ENCODE results near the gene NLGN1. TPM values are rescaled to one million over a fixed set of nuclear protein-coding genes. Genes with fewer than 3 reads are reported as not detected.

Gene NLGN1
- total RNA-seq, 1 experiment from 2014 or later: not detected

DNA sequence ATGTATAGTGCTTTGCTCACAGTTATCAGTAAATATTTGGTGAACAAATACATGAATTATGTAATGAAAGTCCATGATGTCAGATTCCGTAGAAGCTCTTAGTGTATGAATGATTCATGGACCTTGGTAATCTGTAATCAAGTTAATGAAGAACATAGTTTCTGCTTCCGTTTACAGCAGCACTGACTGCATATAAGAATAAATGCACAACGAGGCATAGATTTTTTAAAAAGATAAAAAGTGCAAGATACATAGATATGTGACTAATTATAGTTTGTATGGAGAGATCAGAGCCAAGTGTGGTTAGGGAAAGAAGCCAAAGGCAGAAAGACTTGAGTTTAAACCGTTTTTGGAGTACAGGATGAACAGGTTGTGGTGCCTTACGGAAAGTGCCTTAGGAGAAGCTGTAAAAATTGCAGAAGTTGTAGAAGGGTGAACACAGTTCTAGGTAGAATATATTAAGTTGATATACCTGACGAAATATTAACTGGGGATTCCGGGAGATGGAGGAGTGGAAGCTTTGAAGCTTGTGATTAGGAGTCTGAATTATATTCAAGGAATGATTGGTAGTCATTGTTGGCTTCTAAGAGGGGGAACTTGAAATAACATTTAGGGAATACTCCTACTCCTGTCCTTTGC, 293.1 kb downstream of the NLGN1 start:
- no peaks in the 10 kb centered on the region for H3K79me2 ChIP-seq (ENCODE audit: insufficient read depth, low read length)
- TF ChIP-seq TCF7L2 (IDR thresholded peaks at IDR 0.05; ENCODE audit: borderline replicate concordance, extremely low read depth, insufficient read depth, insufficient read length) (no peak), ZFX (IDR thresholded peaks at IDR 0.05) (no peak), CEBPB (IDR thresholded peaks at IDR 0.05; ENCODE audit: low read depth) (no peak), EZH2 (IDR thresholded peaks at IDR 0.05) (no peak), SIN3A (IDR thresholded peaks at IDR 0.05; ENCODE audit: low read depth) (no peak), SRF (IDR thresholded peaks at IDR 0.05; ENCODE audit: low read depth) (no peak), ZNF274 (IDR thresholded peaks at IDR 0.05; ENCODE audit: low read depth, low read length) (no peak)
- TF ChIP-seq, protein P1, sequence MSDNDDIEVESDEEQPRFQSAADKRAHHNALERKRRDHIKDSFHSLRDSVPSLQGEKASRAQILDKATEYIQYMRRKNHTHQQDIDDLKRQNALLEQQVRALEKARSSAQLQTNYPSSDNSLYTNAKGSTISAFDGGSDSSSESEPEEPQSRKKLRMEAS (IDR thresholded peaks at IDR 0.05): no peak
- TF ChIP-seq, protein P2, sequence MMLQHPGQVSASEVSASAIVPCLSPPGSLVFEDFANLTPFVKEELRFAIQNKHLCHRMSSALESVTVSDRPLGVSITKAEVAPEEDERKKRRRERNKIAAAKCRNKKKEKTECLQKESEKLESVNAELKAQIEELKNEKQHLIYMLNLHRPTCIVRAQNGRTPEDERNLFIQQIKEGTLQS (IDR thresholded peaks at IDR 0.05): no peak
- TF ChIP-seq, protein P3, sequence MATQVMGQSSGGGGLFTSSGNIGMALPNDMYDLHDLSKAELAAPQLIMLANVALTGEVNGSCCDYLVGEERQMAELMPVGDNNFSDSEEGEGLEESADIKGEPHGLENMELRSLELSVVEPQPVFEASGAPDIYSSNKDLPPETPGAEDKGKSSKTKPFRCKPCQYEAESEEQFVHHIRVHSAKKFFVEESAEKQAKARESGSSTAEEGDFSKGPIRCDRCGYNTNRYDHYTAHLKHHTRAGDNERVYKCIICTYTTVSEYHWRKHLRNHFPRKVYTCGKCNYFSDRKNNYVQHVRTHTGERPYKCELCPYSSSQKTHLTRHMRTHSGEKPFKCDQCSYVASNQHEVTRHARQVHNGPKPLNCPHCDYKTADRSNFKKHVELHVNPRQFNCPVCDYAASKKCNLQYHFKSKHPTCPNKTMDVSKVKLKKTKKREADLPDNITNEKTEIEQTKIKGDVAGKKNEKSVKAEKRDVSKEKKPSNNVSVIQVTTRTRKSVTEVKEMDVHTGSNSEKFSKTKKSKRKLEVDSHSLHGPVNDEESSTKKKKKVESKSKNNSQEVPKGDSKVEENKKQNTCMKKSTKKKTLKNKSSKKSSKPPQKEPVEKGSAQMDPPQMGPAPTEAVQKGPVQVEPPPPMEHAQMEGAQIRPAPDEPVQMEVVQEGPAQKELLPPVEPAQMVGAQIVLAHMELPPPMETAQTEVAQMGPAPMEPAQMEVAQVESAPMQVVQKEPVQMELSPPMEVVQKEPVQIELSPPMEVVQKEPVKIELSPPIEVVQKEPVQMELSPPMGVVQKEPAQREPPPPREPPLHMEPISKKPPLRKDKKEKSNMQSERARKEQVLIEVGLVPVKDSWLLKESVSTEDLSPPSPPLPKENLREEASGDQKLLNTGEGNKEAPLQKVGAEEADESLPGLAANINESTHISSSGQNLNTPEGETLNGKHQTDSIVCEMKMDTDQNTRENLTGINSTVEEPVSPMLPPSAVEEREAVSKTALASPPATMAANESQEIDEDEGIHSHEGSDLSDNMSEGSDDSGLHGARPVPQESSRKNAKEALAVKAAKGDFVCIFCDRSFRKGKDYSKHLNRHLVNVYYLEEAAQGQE (IDR thresholded peaks at IDR 0.05; ENCODE audit: low read depth): no peak
- intact Hi-C loops (cut with micrococcal nuclease): no loop called here
- no peaks in the 10 kb centered on the region for H4K20me1 ChIP-seq (ENCODE audit: insufficient read depth)
- H3K4me2 ChIP-seq (ENCODE audit: low read length): no peak overlapping the region
- no peak for ATAC-seq
- no peaks in the 10 kb centered on the region for H3K9me3 ChIP-seq (ENCODE audit: control insufficient read depth in 1 of 2, insufficient read depth in 1 of 2, low read depth in 1 of 2, low read length in 2 of 2)
- no TSS peak for BruUV-seq (replicated peaks)
- DNase-seq (ENCODE audit: low read depth, low spot score): no peak
- no peaks in the 10 kb centered on the region for H3K9me2 ChIP-seq (ENCODE audit: insufficient read depth)
- H3K27ac ChIP-seq (ENCODE audit: low read depth, low read length): no peak overlapping the region
- no peak overlapping the region for H3K9ac ChIP-seq (ENCODE audit: low read length)
- RAD21 ChIA-PET (ENCODE audit: low non-redundant PET in 1 of 2, low total read pairs in 2 of 2, uncharacterized antibody in 2 of 2, unreplicated experiment in 2 of 2): no interaction called here
- CTCF ChIA-PET: no interaction called here
- no peaks in the 10 kb centered on the region for H3K27me3 ChIP-seq (ENCODE audit: insufficient read depth, low read length)
- H3K36me3 ChIP-seq (ENCODE audit: control insufficient read depth in 1 of 2, insufficient read depth in 2 of 2, low read length in 2 of 2): no peaks in the 10 kb centered on the region
- no peak overlapping the region for H3K4me3 ChIP-seq (replicated peaks in 1 of 2; ENCODE audit: low read depth in 1 of 2, low read length in 2 of 2)
- no peak overlapping the region for H2AFZ ChIP-seq (ENCODE audit: low read depth, low read length, poor library complexity, severe bottlenecking)
- H3K4me1 ChIP-seq (ENCODE audit: control insufficient read depth in 1 of 2, insufficient read depth in 2 of 2, low read length in 2 of 2): no peaks in the 10 kb centered on the region
- POLR2A ChIA-PET: no interaction called here
